GM12892 (cell line): ENCODE results near the gene SCN9A.

ENCODE experiments used
- DNase-seq: peaks from one replicate; pipeline ENCODE4 v3.0.0; 2011; ENCODE audit not compliant: insufficient read length
- FAIRE-seq: peaks from 2 replicates; lab custom pipeline; 2011; peaks lifted over from hg19 to GRCh38; lab: Jason Lieb, UNC
- POLR2A ChIP-seq: IDR thresholded peaks from 2 replicates; pipeline ENCODE4 v1.6.1; 2011; ENCODE audit warnings: low read depth, low read length, control low read depth
- POLR2AphosphoS5 ChIP-seq: IDR thresholded peaks from 2 replicates; pipeline ENCODE4 v1.6.1; 2011; ENCODE audit warnings: low read depth, low read length, control low read depth
- TAF1 ChIP-seq: IDR thresholded peaks from 2 replicates; pipeline ENCODE4 v1.6.1; 2011; ENCODE audit warnings: low read depth, mild to moderate bottlenecking, control low read depth, low read length, borderline replicate concordance

Gene SCN9A

DNA sequence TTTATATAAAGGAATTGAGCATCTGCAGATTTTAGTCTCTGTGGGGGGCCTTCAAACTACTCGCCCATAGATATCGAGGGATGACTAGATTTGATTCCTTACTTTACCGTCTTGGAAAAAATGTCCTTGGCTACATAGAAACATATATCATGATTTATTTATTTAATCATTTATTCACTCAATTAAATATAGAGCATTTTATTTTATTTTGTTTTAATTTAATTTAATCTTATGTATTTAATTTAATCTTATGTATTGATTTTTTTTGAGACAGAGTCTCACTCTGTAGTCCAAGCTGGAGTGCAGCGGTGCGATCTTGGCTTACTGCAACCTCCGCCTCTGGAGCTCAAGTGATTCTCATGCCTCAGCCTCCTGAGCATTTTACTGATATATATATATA, 105.4 kb downstream of the SCN9A start:
- no peak for DNase-seq
- no peak for FAIRE-seq
- TF ChIP-seq POLR2AphosphoS5 (no peak), POLR2A (no peak), TAF1 (no peak)

- FAIRE-seq: no peak
- TF ChIP-seq TAF1 (no peak), POLR2AphosphoS5 (no peak), POLR2A (no peak)
Observed at GRCh38 chr2:166269322-166269721, 106.4 kb downstream of the SCN9A start.

DNA sequence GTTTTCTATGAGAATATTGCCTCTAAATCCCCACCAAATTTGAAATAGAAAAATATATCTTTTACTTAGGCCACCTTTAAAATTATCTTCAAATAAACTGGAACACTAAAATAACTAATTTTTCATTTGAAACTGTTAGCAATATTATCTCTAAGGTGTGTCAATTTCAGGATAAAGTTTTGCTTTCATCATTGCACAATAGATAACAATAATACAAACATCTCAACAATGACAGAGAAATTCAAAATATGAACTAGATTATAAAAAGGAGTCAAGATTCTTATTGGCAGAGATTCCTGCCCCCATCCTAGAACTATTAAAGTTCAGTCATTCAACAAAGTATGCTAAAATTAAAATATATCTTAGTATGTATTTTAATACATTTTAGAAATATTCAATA, 117.9 kb downstream of the SCN9A start:
- FAIRE-seq (no peak), DNase-seq (no peak)
- no peak for TF ChIP-seq POLR2A
- TF ChIP-seq TAF1: no peak
- TF ChIP-seq POLR2AphosphoS5: no peak

More at GRCh38 chr2:166269322-166269721, 106.4 kb downstream of the SCN9A start:
- no peak for DNase-seq

- FAIRE-seq (no peak), DNase-seq (no peak)
- TF ChIP-seq TAF1: no peak
- TF ChIP-seq POLR2A: no peak
- TF ChIP-seq POLR2AphosphoS5: no peak
Observed at GRCh38 chr2:166256896-166257295, 118.8 kb downstream of the SCN9A start.

GRCh38 chr2:166249318-166249717, 126.4 kb downstream of the SCN9A start:
- TF ChIP-seq POLR2A (no peak), TAF1 (no peak), POLR2AphosphoS5 (no peak)
- no peak for FAIRE-seq
- no peak for DNase-seq

DNA sequence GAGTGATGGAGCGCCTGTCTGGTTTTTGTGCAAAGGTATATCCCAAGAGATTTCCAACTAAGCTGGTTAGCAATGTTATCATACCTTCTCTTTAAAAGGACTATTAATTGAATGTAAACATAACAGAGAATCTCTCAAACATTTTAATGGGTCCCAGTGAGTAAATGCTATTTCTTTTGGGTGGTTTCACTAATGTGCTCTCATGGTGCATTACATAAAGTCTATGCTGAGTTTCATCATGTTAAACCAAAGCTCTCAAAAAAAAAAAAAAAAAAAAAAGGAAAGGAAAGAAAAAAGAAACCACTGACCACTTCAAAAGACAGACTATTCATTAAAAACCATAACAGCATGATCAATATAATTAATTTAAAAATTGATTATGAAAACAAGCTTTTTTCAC, 128.8 kb downstream of the SCN9A start:
- no peak for FAIRE-seq
- DNase-seq: no peak
- no peak for TF ChIP-seq POLR2A
- TF ChIP-seq TAF1: no peak
- TF ChIP-seq POLR2AphosphoS5: no peak

- FAIRE-seq (no peak), DNase-seq (no peak)
- TF ChIP-seq TAF1 (no peak), POLR2A (no peak), POLR2AphosphoS5 (no peak)
Observed at GRCh38 chr2:166242309-166242708, 133.4 kb downstream of the SCN9A start.

DNA sequence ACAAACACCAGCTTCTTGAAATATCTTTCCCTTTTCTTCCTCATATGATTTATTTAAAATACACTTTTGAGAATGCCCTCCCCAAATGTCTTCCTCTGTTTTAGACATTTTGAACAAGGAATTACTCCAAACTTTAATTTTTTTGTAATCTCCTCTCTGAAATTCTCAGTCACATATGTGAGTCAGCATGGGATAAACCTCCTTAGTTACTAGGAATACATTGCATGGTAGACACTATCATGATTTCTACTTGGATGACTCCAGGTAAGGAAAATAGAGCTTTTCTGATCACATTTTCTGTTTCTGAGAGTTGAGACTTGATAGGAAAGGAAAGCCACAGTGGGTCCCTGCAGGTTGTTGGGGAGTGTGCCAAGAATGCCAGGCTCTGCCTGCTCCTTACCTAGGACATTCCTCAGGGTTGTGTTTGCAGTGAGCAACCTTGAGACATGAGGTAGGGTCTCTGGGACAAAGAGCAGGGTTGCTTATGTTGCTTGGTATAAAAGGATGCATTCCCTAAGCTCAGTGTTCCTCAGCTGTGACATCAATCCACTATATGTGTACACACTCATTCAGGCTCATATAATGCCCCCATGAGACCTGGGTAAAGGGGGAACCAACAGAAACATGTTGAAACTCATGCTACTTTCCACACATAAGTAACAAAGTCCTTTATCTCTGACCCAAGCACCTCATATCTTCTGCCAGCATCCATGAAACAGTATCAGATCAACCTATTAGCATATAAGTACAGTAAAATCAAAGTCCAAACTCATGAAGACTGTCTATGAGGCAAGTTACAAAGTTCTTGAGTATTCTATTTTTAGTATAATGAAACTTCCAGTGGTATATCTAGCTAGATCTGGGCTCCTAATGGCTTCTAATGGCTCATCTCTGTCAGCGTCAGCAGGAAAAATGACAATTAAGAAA, 135.1 kb downstream of the SCN9A start:
- TF ChIP-seq POLR2AphosphoS5 (no peak), TAF1 (no peak), POLR2A (no peak)
- no peak for FAIRE-seq
- no peak for DNase-seq

DNA sequence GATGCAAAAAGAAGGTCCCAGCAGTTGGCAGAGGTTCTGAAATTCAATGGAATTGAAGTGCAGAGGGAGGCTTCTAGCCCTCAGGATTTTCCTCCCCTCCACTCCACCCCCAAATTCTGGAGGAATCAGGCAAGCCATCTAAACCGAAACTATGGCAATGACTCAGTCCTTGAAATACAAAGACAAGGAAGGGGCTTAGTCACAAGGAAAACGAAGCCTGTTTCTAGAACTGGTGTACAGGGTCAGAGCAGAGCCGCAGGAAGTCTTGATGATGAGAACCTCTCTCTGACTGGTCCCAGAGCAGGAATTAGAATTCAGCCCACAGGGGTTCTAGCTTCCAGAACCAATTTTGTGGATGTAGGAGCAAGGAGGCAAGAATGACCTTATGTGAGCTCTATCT, 136.2 kb downstream of the SCN9A start:
- TF ChIP-seq TAF1 (no peak), POLR2AphosphoS5 (no peak), POLR2A (no peak)
- DNase-seq (no peak), FAIRE-seq (no peak)

- DNase-seq (no peak), FAIRE-seq (no peak)
- TF ChIP-seq POLR2AphosphoS5 (no peak), TAF1 (no peak), POLR2A (no peak)
Observed at GRCh38 chr2:166238176-166238575, 137.6 kb downstream of the SCN9A start.

DNA sequence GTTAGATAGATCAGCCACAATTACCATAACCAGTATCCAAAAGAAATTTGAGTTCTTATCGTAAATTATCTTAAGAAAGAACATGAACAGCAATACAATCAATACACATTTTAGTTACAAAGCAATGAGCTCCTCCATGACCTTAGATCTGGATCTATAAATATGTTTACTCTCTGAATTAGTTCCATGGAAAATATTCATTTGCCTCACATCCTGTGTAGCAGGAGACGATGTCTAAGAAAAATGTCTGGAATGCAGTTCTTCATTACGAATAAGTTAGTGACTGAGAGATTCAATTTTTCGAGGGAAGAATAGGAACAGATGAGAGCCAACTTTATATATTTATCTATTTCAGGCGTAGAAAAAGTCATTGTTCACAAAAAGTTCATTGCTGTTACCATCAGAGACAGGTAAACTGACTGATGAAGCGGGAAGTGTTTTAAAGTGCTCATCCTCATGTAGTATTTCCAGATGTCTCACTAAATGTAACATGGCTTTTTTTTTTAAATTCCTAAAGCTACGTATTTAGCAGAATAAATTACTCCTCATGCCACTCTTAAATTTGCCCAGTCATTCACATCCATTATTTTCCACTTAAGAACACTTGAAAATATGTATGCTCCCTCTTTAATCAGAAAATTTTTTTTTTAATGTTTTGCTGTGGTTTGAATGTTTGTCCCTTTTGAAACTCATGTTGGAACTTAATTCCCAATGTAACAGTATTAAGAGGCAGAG, 141.5 kb downstream of the SCN9A start:
- DNase-seq (no peak), FAIRE-seq (no peak)
- no peak for TF ChIP-seq TAF1
- no peak for TF ChIP-seq POLR2AphosphoS5
- TF ChIP-seq POLR2A: no peak
